DND-41 (cell line): Measurements from ENCODE around the gene AIF1.

Experiments used
- EZH2 ChIP-seq: IDR thresholded peaks from 3 replicates; pipeline ENCODE4 v1.6.1; 2012; ENCODE audit warnings: borderline replicate concordance, low read depth, mild to moderate bottlenecking, moderate library complexity, low read length, inconsistent platforms; ENCODE audit not compliant: severe bottlenecking
- TF ChIP-seq, protein P1 (sequence below): IDR thresholded peaks from 2 replicates; pipeline ENCODE4 v1.5.1; 2012; ENCODE audit warnings: borderline replicate concordance, low read length, moderate library complexity, mild to moderate bottlenecking; ENCODE audit not compliant: poor library complexity, severe bottlenecking; ENCODE audit errors: extremely low read depth

- TF ChIP-seq, protein P1, sequence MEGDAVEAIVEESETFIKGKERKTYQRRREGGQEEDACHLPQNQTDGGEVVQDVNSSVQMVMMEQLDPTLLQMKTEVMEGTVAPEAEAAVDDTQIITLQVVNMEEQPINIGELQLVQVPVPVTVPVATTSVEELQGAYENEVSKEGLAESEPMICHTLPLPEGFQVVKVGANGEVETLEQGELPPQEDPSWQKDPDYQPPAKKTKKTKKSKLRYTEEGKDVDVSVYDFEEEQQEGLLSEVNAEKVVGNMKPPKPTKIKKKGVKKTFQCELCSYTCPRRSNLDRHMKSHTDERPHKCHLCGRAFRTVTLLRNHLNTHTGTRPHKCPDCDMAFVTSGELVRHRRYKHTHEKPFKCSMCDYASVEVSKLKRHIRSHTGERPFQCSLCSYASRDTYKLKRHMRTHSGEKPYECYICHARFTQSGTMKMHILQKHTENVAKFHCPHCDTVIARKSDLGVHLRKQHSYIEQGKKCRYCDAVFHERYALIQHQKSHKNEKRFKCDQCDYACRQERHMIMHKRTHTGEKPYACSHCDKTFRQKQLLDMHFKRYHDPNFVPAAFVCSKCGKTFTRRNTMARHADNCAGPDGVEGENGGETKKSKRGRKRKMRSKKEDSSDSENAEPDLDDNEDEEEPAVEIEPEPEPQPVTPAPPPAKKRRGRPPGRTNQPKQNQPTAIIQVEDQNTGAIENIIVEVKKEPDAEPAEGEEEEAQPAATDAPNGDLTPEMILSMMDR, result no peak
- TF ChIP-seq EZH2, result no peak
Observed at GRCh38 chr6:31581434-31582229, 33.4 kb upstream of the AIF1 start.
